HEK293T (cell line): ENCODE data around the gene SAMHD1.
"Not testable (repeated sequence)": the region's sequence is repeated elsewhere in the genome, so short reads cannot be mapped to it uniquely, and the experiment has no call there.

ENCODE experiments used
- CTCF ChIA-PET: fragments of 350-600 bp; formaldehyde crosslinking; extraction: SDS; loops from one replicate; lab custom pipeline; 2021; ENCODE audit warnings: antibody characterized with exemption, inconsistent platforms; lab: Yijun Ruan, JAX
- POLR2A ChIA-PET: fragments of 350-600 bp; formaldehyde crosslinking; extraction: SDS; loops from one replicate; lab custom pipeline; 2020; ENCODE audit warnings: antibody characterized with exemption, inconsistent platforms; lab: Yijun Ruan, JAX
- DNase-seq: peaks from one replicate; pipeline ENCODE4 v3.0.0; 2012; ENCODE audit warnings: mixed read lengths; ENCODE audit errors: extremely low spot score
- ARNT ChIP-seq: fragments of 450-650 bp; IDR thresholded peaks from 2 replicates; pipeline ENCODE4 v1.6.1; 2017; ENCODE audit warnings: mild to moderate bottlenecking
- BHLHE40 ChIP-seq: fragments of 450-650 bp; IDR thresholded peaks from 2 replicates; pipeline ENCODE4 v1.6.1; 2016; ENCODE audit warnings: mild to moderate bottlenecking, moderate library complexity, borderline replicate concordance
- CTBP1 ChIP-seq: fragments of 450-650 bp; IDR thresholded peaks from 2 replicates; pipeline ENCODE4 v1.6.1; 2016; ENCODE audit warnings: borderline replicate concordance
- ELF4 ChIP-seq: fragments of 450-650 bp; IDR thresholded peaks from 2 replicates; pipeline ENCODE4 v1.6.1; 2017; ENCODE audit warnings: antibody characterized with exemption
- FOXA1 ChIP-seq: fragments of 450-650 bp; IDR thresholded peaks from 2 replicates; pipeline ENCODE4 v1.6.1; 2016; ENCODE audit warnings: mild to moderate bottlenecking
- FOXK2 ChIP-seq: fragments of 450-650 bp; IDR thresholded peaks from 2 replicates; pipeline ENCODE4 v1.6.1; 2016; ENCODE audit warnings: mild to moderate bottlenecking
- FOXM1 ChIP-seq: fragments of 450-650 bp; IDR thresholded peaks from 2 replicates; pipeline ENCODE4 v1.6.1; 2017; ENCODE audit warnings: mild to moderate bottlenecking, borderline replicate concordance
- HDGF ChIP-seq: fragments of 450-650 bp; IDR thresholded peaks from 2 replicates; pipeline ENCODE4 v1.6.1; 2017; ENCODE audit warnings: antibody characterized with exemption, borderline replicate concordance
- L3MBTL2 ChIP-seq: fragments of 450-650 bp; conservative IDR thresholded peaks from 2 replicates; pipeline ENCODE4 v1.6.1; 2016; ENCODE audit warnings: mild to moderate bottlenecking
- LEF1 ChIP-seq: fragments of 450-650 bp; IDR thresholded peaks from 2 replicates; pipeline ENCODE4 v1.6.1; 2017; ENCODE audit warnings: mild to moderate bottlenecking, borderline replicate concordance
- NFRKB ChIP-seq: fragments of 450-650 bp; IDR thresholded peaks from 2 replicates; pipeline ENCODE4 v1.6.1; 2016; ENCODE audit warnings: mild to moderate bottlenecking, moderate library complexity
- SP1 ChIP-seq: fragments of 450-650 bp; IDR thresholded peaks from 2 replicates; pipeline ENCODE4 v1.6.1; 2017
- TARDBP ChIP-seq: fragments of 450-650 bp; IDR thresholded peaks from 2 replicates; pipeline ENCODE4 v1.6.1; 2016
- ZNF384 ChIP-seq: fragments of 450-650 bp; IDR thresholded peaks from 2 replicates; pipeline ENCODE4 v1.6.1; 2016

Gene SAMHD1

DNA sequence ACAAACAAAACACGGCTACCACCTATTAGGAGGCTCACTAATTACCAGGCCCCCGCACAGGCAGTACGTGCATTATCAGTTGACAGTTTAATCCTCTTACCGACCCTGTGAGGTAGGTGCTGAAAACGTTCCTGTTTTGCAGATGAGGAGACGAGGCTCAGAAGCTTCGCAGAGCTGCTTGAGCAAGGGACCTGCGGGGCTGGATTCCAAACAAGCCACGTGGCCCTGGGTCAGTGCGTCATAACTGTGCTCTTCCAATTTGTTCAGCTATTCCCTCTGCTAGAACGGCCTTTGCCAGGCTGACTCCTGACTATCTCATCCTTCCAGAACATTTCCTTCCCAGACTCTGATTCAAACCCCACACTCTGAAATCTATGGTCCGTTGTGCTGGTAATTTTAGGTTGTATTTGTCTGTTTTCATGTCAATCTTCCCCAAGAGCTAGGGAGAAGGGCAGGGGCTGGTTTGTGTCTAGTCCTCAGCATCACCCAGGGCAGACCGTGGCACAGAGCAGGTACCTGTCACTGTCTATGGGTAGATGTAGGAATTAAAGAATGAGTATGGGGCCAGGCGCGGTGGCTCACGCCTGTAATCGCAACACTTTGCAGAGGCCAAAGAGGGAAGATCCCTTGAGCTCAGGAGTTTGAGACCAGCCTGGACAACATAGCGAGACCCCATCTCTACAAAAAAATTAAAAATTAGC lies 104.3 kb downstream of the SAMHD1 start:
- ChIA-PET POLR2A (interaction anchor here (0.9 to 2.1 kb wide), 3 partner anchors 11 to 71 kb away, joined by 3 to 6 read pairs (median 5); a partner anchor contains a TSS), CTCF (interaction anchor here (1.5 to 3.6 kb wide), 2 partner anchors 11 to 39 kb away, joined by 4 to 25 read pairs; no protein-coding TSS in a partner anchor)
- TF ChIP-seq LEF1, result no peak
- no peak for TF ChIP-seq FOXA1
- no peak for TF ChIP-seq FOXK2
- TF ChIP-seq FOXM1, result no peak
- TF ChIP-seq BHLHE40, result no peak
- TF ChIP-seq ZNF384, result no peak
- no peak for TF ChIP-seq ARNT
- no peak for TF ChIP-seq CTBP1
- TF ChIP-seq HDGF, result no peak
- TF ChIP-seq L3MBTL2, result no peak
- no peak for TF ChIP-seq NFRKB
- TF ChIP-seq ELF4, result no peak
- DNase-seq, result no peak

- TF ChIP-seq FOXA1, result no peak
- TF ChIP-seq FOXK2, result no peak
- no peak for TF ChIP-seq HDGF
- TF ChIP-seq LEF1, result no peak
- TF ChIP-seq L3MBTL2, result no peak
- TF ChIP-seq ELF4, result no peak
- TF ChIP-seq TARDBP, result no peak
- TF ChIP-seq SP1, result no peak
- ChIA-PET POLR2A (interaction anchor here (1.5 kb wide), 1 partner anchor 10 kb away, joined by 4 read pairs; no protein-coding TSS in a partner anchor), CTCF (interaction anchor here (0.7 to 3.6 kb wide), 2 partner anchors 9 to 37 kb away, joined by 3 to 25 read pairs; no protein-coding TSS in a partner anchor)
- DNase-seq, result no peak
Measured at GRCh38 chr20:36845288-36845971, 106.1 kb downstream of the SAMHD1 start.

GRCh38 chr20:36841030-36841429 lies 110.5 kb downstream of the SAMHD1 start:
- POLR2A ChIA-PET, CTCF ChIA-PET, DNase-seq: not testable (repeated sequence)
